Caco-2 (cell line): ENCODE measurements around the gene SEPTIN2. TPM values are rescaled to one million over a fixed set of nuclear protein-coding genes. Genes with fewer than 3 reads are reported as not detected.
A peak's percentile ranks its signal among the peaks of the same experiment; 100 is the strongest.

Source experiments
- BruUV-seq: library from RNA; stranded (reverse); fragments of 400-500 nt; replicated peaks from 2 replicates; lab custom pipeline; 2021; lab: Mats Ljungman, UMichigan
- CTCF ChIA-PET: fragments of 300-600 bp; sonication (Branson Sonifier 250); formaldehyde crosslinking; loops from one replicate; lab custom pipeline; 2022; ENCODE audit warnings: antibody characterized with exemption; lab: Charles Lee
- POLR2A ChIA-PET: fragments of 300-600 bp; sonication (Branson Sonifier 250); formaldehyde crosslinking; loops from one replicate; lab custom pipeline; 2022; ENCODE audit warnings: antibody characterized with exemption; lab: Charles Lee
- DNase-seq, 2 experiments: peaks; one replicate each; pipeline versions ENCODE4 v3.0.0 to v3.0.0-alpha.2; 2020 to 2022
- H3K27me3 ChIP-seq: replicated peaks from 2 replicates; pipeline ENCODE4 v1.6.0; 2011; ENCODE audit warnings: low read length; ENCODE audit not compliant: control insufficient read depth, insufficient read depth
- H3K36me3 ChIP-seq: 2 replicates; pipeline ENCODE4 v1.5.1; 2011; ENCODE audit warnings: low read length; ENCODE audit not compliant: control insufficient read depth, insufficient read depth
- H3K4me1 ChIP-seq: fragments of 250-450 bp; sonication (Bioruptor Pico); 2 replicates; pipeline ENCODE4 v1.5.1; 2020; ENCODE audit warnings: mild to moderate bottlenecking
- H3K4me3 ChIP-seq: 2 replicates; pipeline ENCODE4 v1.5.1; 2011; ENCODE audit warnings: low read depth, mild to moderate bottlenecking, control low read depth, low read length
- H3K9me3 ChIP-seq: fragments of 250-450 bp; sonication (Bioruptor Pico); 2 replicates; pipeline ENCODE4 v1.5.1; 2020; ENCODE audit warnings: mild to moderate bottlenecking, moderate library complexity
- H3K27ac Mint-ChIP-seq: one replicate; pipeline ENCODE4 v1.8.0; 2022; ENCODE audit warnings: mixed read lengths; ENCODE audit not compliant: unreplicated experiment
- H3K27me3 Mint-ChIP-seq: one replicate; pipeline ENCODE4 v1.8.0; 2022; ENCODE audit warnings: mixed read lengths; ENCODE audit not compliant: insufficient read depth, unreplicated experiment
- H3K36me3 Mint-ChIP-seq: one replicate; pipeline ENCODE4 v1.8.0; 2022; ENCODE audit warnings: mild to moderate bottlenecking, mixed read lengths; ENCODE audit not compliant: insufficient read depth, unreplicated experiment
- H3K4me1 Mint-ChIP-seq: one replicate; pipeline ENCODE4 v1.8.0; 2022; ENCODE audit warnings: low read depth, mixed read lengths; ENCODE audit not compliant: unreplicated experiment
- H3K4me3 Mint-ChIP-seq: one replicate; pipeline ENCODE4 v1.8.0; 2022; ENCODE audit warnings: mild to moderate bottlenecking, moderate library complexity, mixed read lengths; ENCODE audit not compliant: unreplicated experiment
- H3K9me3 Mint-ChIP-seq: one replicate; pipeline ENCODE4 v1.8.0; 2022; ENCODE audit warnings: mixed read lengths; ENCODE audit not compliant: unreplicated experiment
- CTCF ChIP-seq, 2 experiments: fragments of 200-600 bp in 1 of 2; IDR thresholded peaks; 1 replicate in 1 of 2; 2 replicates in 1 of 2; pipeline versions ENCODE4 v1.5.1 to v1.8.0; 2011 to 2022; ENCODE audit warnings: antibody characterized with exemption in 1 of 2, control low read depth in 1 of 2, inconsistent platforms in 1 of 2, low read depth in 1 of 2, low read length in 1 of 2, mild to moderate bottlenecking in 1 of 2, moderate library complexity in 1 of 2; ENCODE audit not compliant: insufficient read depth in 1 of 2, severe bottlenecking in 1 of 2, unreplicated experiment in 1 of 2
- intact Hi-C: fragments of 100-400 bp; cut with micrococcal nuclease; formaldehyde crosslinking; loops from one replicate; pipeline ENCODE4 v1.10.0; 2022; ENCODE audit not compliant: unreplicated experiment
- total RNA-seq: library from RNA; stranded (reverse); gene quantifications from 2 replicates; pipeline ENCODE4 v1.2.3, GENCODE V29; 2022

The SEPTIN2 gene
- total RNA-seq, 1 experiment from 2014 or later: 209 TPM

- POLR2A ChIA-PET: no interaction called here
- H3K36me3 Mint-ChIP-seq: peaks cover 45% of the 10 kb centered on the region
Measured at GRCh38 chr2:241273210-241274020, 42.3 kb upstream of the SEPTIN2 start.

GRCh38 chr2:241274127-241274526, 41.6 kb upstream of the SEPTIN2 start:
- CTCF ChIA-PET: no interaction called here
- no peak for DNase-seq

More at GRCh38 chr2:241273210-241274020, 42.3 kb upstream of the SEPTIN2 start:
- no peaks in the 10 kb centered on the region for H3K27me3 Mint-ChIP-seq
- TSS peak; percentile 61 for BruUV-seq
- DNase-seq: no peak
- H3K27ac Mint-ChIP-seq: peak overlapping the region; percentile 69
- CTCF ChIA-PET: no interaction called here
- Histone ChIP-seq H3K27me3 (no peaks in the 10 kb centered on the region), H3K36me3 (no peaks in the 10 kb centered on the region), H3K4me1 (peaks cover 11% of the 10 kb centered on the region; the same call in 1 of the 2 replicates), H3K4me3 (peak overlapping the region; percentile 49), H3K9me3 (no peaks in the 10 kb centered on the region)
- intact Hi-C loops: loop anchor here (2.0 kb wide), 1 partner anchor 41 kb away; the partner anchor contains the start of genes HDLBP and SEPTIN2
- peak overlapping the region; percentile 61 for H3K4me3 Mint-ChIP-seq
- no peak for TF ChIP-seq CTCF (IDR thresholded peaks at IDR 0.05; ENCODE audit: insufficient read depth in 1 of 2, low read depth in 1 of 2, low read length in 1 of 2, severe bottlenecking in 1 of 2, unreplicated experiment in 1 of 2)
- H3K9me3 Mint-ChIP-seq: peaks cover 9% of the 10 kb centered on the region
- peaks cover 38% of the 10 kb centered on the region for H3K4me1 Mint-ChIP-seq

More at GRCh38 chr2:241274127-241274526, 41.6 kb upstream of the SEPTIN2 start:
- TF ChIP-seq CTCF (IDR thresholded peaks at IDR 0.05; ENCODE audit: insufficient read depth in 1 of 2, low read depth in 1 of 2, low read length in 1 of 2, severe bottlenecking in 1 of 2, unreplicated experiment in 1 of 2): no peak
- H3K36me3 Mint-ChIP-seq: peaks cover 38% of the 10 kb centered on the region
- H3K27me3 Mint-ChIP-seq: no peaks in the 10 kb centered on the region
- BruUV-seq: no TSS peak
- Histone ChIP-seq H3K36me3 (no peaks in the 10 kb centered on the region), H3K9me3 (no peaks in the 10 kb centered on the region), H3K4me1 (peaks cover 11% of the 10 kb centered on the region; the same call in 1 of the 2 replicates), H3K27me3 (no peaks in the 10 kb centered on the region), H3K4me3 (no peak overlapping the region)
- POLR2A ChIA-PET: no interaction called here
- peaks cover 9% of the 10 kb centered on the region for H3K9me3 Mint-ChIP-seq
- intact Hi-C loops: no loop called here
- peak overlapping the region; percentile 69 for H3K27ac Mint-ChIP-seq
- H3K4me3 Mint-ChIP-seq: no peak overlapping the region
- H3K4me1 Mint-ChIP-seq: peaks cover 40% of the 10 kb centered on the region
